Measurements from ENCODE around the gene RINT1.
"Not testable (repeated sequence)": the region's sequence is repeated elsewhere in the genome, so short reads cannot be mapped to it uniquely, and the experiment has no call there.

RINT1 gene

GRCh38 chr7:105531792-105532671, at the start of gene RINT1:
RINT1 (plus strand) TSS chr7:105532201; CDS start chr7:105532316, 115 bp downstream.
- peak; percentile 94 for DNase-seq

GRCh38 chr7:105487579-105488571, 44.1 kb upstream of the RINT1 start:
- DNase-seq = peak; percentile 25

GRCh38 chr7:105489409-105489808, 42.6 kb upstream of the RINT1 start:
- no peak for DNase-seq

GRCh38 chr7:105493196-105493922, 38.6 kb upstream of the RINT1 start:
- DNase-seq = no peak

GRCh38 chr7:105493923-105494315, 38.1 kb upstream of the RINT1 start:
- DNase-seq = peak; percentile 69

GRCh38 chr7:105496521-105496920, 35.5 kb upstream of the RINT1 start:
- DNase-seq = no peak

- DNase-seq = no peak
Observed at GRCh38 chr7:105497016-105497415, 35.0 kb upstream of the RINT1 start.

- no peak for DNase-seq
Observed at GRCh38 chr7:105502173-105502572, 29.8 kb upstream of the RINT1 start.

- DNase-seq = no peak
Observed at GRCh38 chr7:105512415-105512814, 19.6 kb upstream of the RINT1 start.

GRCh38 chr7:105512926-105513526, 19.0 kb upstream of the RINT1 start:
- DNase-seq = no peak

GRCh38 chr7:105515610-105516009, 16.4 kb upstream of the RINT1 start:
- not testable (repeated sequence) for DNase-seq

- DNase-seq = no peak
Observed at GRCh38 chr7:105519353-105519752, 12.6 kb upstream of the RINT1 start.

- DNase-seq = not testable (repeated sequence)
Observed at GRCh38 chr7:105520620-105521019, 11.4 kb upstream of the RINT1 start.

- peak; percentile 61 for DNase-seq
Observed at GRCh38 chr7:105521027-105521716, 10.8 kb upstream of the RINT1 start.

GRCh38 chr7:105521717-105522463, 10.1 kb upstream of the RINT1 start, which contains the start of gene PUS7:
PUS7 (minus strand) TSS chr7:105522271; CDS start chr7:105508512, 13,759 bp downstream.
- DNase-seq = peak; percentile 93

GRCh38 chr7:105524423-105524822, 7.6 kb upstream of the RINT1 start:
- not testable (repeated sequence) for DNase-seq

- no peak for DNase-seq
Observed at GRCh38 chr7:105524840-105525239, 7.2 kb upstream of the RINT1 start.

- not testable (repeated sequence) for DNase-seq
Observed at GRCh38 chr7:105527737-105528136, 4.3 kb upstream of the RINT1 start.

- no peak for DNase-seq
Observed at GRCh38 chr7:105530126-105530525, 1.9 kb upstream of the RINT1 start.

- DNase-seq = no peak
Observed at GRCh38 chr7:105530546-105530945, 1.5 kb upstream of the RINT1 start.

All from femur (tissue), 1 donor.